Measurements from ENCODE around the gene SLC6A18. TPM values are rescaled to one million over a fixed set of nuclear protein-coding genes. Genes with fewer than 3 reads are reported as not detected.
"Not testable (repeated sequence)": the region's sequence is repeated elsewhere in the genome, so short reads cannot be mapped to it uniquely, and the experiment has no call there.

SLC6A18 gene
- total and polyA plus RNA-seq, 3 experiments from 2014 or later: not detected

GRCh38 chr5:1268666-1269065, 43.5 kb downstream of the SLC6A18 start:
- peak in 3 of 5 donors; percentile 50 to 71 (median 58) for DNase-seq
- ChIA-PET CTCF (no interaction called here), POLR2A (no interaction called here)
- H3K36me3 ChIP-seq (ENCODE audit: insufficient read depth, low read length): no peaks in the 10 kb centered on the region
- Mint-ChIP-seq H3K4me3 (peak overlapping the region in 1 of 7 donors; percentile 18), H3K36me3 (no peaks in the 10 kb centered on the region), H3K9me3 (no peaks in the 10 kb centered on the region), H3K27ac (no peak overlapping the region), H3K27me3 (peaks cover 0 to 2% of the 10 kb centered on the region in 2 donors), H3K4me1 (peaks cover 11 to 12% (median 11%) of the 10 kb centered on the region in 3 donors)
- H3K27me3 ChIP-seq (ENCODE audit: insufficient read depth, low read length, poor library complexity, severe bottlenecking): no peaks in the 10 kb centered on the region
- no peaks in the 10 kb centered on the region for H3K9me3 ChIP-seq (ENCODE audit: low read length)
- no peak overlapping the region for H3K27ac ChIP-seq (ENCODE audit: low read depth, low read length)
- H3K4me1 ChIP-seq (ENCODE audit: insufficient read depth, low read length): peaks cover 10% of the 10 kb centered on the region
- H3K4me3 ChIP-seq (ENCODE audit: low read length): no peak overlapping the region

GRCh38 chr5:1270426-1270825, 45.2 kb downstream of the SLC6A18 start:
- ChIA-PET POLR2A (no interaction called here), CTCF (no interaction called here)
- peaks cover 0 to 2% of the 10 kb centered on the region in 2 donors for H3K27me3 Mint-ChIP-seq
- H3K4me1 ChIP-seq (ENCODE audit: insufficient read depth, low read length): peaks cover 10% of the 10 kb centered on the region
- H3K4me3 Mint-ChIP-seq: no peak overlapping the region
- H3K27ac Mint-ChIP-seq: no peak overlapping the region
- H3K9me3 ChIP-seq (ENCODE audit: low read length): no peaks in the 10 kb centered on the region
- no peaks in the 10 kb centered on the region for H3K36me3 Mint-ChIP-seq
- no peaks in the 10 kb centered on the region for H3K36me3 ChIP-seq (ENCODE audit: insufficient read depth, low read length)
- no peaks in the 10 kb centered on the region for H3K27me3 ChIP-seq (ENCODE audit: insufficient read depth, low read length, poor library complexity, severe bottlenecking)
- DNase-seq: no peak
- no peak overlapping the region for H3K4me3 ChIP-seq (ENCODE audit: low read length)
- no peaks in the 10 kb centered on the region for H3K9me3 Mint-ChIP-seq
- H3K27ac ChIP-seq (ENCODE audit: low read depth, low read length): no peak overlapping the region
- peaks cover 11 to 12% (median 11%) of the 10 kb centered on the region in 3 donors for H3K4me1 Mint-ChIP-seq

- H3K9me3 Mint-ChIP-seq: no peaks in the 10 kb centered on the region
- Histone ChIP-seq H3K4me3 (ENCODE audit: low read length) (no peak overlapping the region), H3K27ac (ENCODE audit: low read depth, low read length) (no peak overlapping the region), H3K36me3 (ENCODE audit: insufficient read depth, low read length) (no peaks in the 10 kb centered on the region), H3K27me3 (ENCODE audit: insufficient read depth, low read length, poor library complexity, severe bottlenecking) (no peaks in the 10 kb centered on the region), H3K9me3 (ENCODE audit: low read length) (no peaks in the 10 kb centered on the region), H3K4me1 (ENCODE audit: insufficient read depth, low read length) (peaks cover 10% of the 10 kb centered on the region)
- ChIA-PET POLR2A (no interaction called here), CTCF (no interaction called here)
- no peak for DNase-seq
- H3K4me3 Mint-ChIP-seq: no peak overlapping the region
- peaks cover 0 to 2% of the 10 kb centered on the region in 2 donors for H3K27me3 Mint-ChIP-seq
- peaks cover 11 to 12% (median 11%) of the 10 kb centered on the region in 3 donors for H3K4me1 Mint-ChIP-seq
- H3K27ac Mint-ChIP-seq: no peak overlapping the region
- H3K36me3 Mint-ChIP-seq: no peaks in the 10 kb centered on the region
Measured at GRCh38 chr5:1270933-1271914, 46.0 kb downstream of the SLC6A18 start.

DNA sequence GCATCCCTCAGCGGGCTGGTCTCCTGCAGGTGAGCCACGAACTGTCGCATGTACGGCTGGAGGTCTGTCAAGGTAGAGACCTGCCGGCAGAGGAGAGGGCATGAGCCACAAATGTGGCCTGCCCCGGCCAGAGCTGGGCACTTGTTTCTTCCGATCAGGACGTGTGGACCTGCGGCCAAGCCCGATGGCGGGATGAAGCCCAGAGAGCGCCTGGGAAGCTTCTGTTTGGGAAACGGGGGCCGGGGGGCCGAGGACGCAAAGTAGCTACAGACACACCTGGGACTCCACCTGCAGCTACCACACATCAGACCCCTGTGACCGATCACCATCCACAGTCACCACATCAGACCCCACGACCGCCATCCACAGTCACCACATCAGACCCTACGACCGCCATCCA, 47.0 kb downstream of the SLC6A18 start:
- peaks cover 0 to 2% of the 10 kb centered on the region in 2 donors for H3K27me3 Mint-ChIP-seq
- DNase-seq: no peak
- H3K9me3 Mint-ChIP-seq: no peaks in the 10 kb centered on the region
- H3K27ac ChIP-seq (ENCODE audit: low read depth, low read length): no peak overlapping the region
- H3K9me3 ChIP-seq (ENCODE audit: low read length): no peaks in the 10 kb centered on the region
- H3K27ac Mint-ChIP-seq: no peak overlapping the region
- H3K4me1 Mint-ChIP-seq: peaks cover 11 to 15% (median 12%) of the 10 kb centered on the region in 3 donors
- no peak overlapping the region for H3K4me3 ChIP-seq (ENCODE audit: low read length)
- H3K36me3 Mint-ChIP-seq: no peaks in the 10 kb centered on the region
- no peaks in the 10 kb centered on the region for H3K36me3 ChIP-seq (ENCODE audit: insufficient read depth, low read length)
- ChIA-PET POLR2A (no interaction called here), CTCF (no interaction called here)
- H3K27me3 ChIP-seq (ENCODE audit: insufficient read depth, low read length, poor library complexity, severe bottlenecking): no peaks in the 10 kb centered on the region
- H3K4me1 ChIP-seq (ENCODE audit: insufficient read depth, low read length): peaks cover 10% of the 10 kb centered on the region
- H3K4me3 Mint-ChIP-seq: no peak overlapping the region

DNA sequence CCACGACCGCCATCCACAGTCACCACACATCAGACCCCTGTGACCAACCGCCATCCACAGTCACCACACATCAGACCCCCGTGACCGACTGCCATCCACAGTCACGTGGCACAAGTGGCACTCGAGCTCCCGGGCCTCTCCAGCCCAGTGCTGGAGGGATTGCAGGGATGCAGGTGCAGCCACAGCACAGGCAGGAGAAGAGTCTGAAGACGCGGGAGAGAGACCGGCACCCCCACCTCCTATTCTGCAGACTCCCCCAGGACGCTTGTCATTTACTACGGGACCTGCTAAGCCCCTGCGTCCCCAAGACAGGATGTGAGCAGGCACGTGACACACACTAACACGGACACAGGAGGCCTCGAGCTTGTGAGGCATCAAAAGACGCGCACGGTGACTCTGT, 48.6 kb downstream of the SLC6A18 start:
- no peaks in the 10 kb centered on the region for H3K9me3 Mint-ChIP-seq
- no peaks in the 10 kb centered on the region for H3K9me3 ChIP-seq (ENCODE audit: low read length)
- peaks cover 5 to 9% (median 7%) of the 10 kb centered on the region in 3 donors for H3K4me1 Mint-ChIP-seq
- H3K4me3 Mint-ChIP-seq: no peak overlapping the region
- no peaks in the 10 kb centered on the region for H3K27me3 ChIP-seq (ENCODE audit: insufficient read depth, low read length, poor library complexity, severe bottlenecking)
- peaks cover 4% of the 10 kb centered on the region for H3K4me1 ChIP-seq (ENCODE audit: insufficient read depth, low read length)
- no peak overlapping the region for H3K4me3 ChIP-seq (ENCODE audit: low read length)
- CTCF ChIA-PET: no interaction called here
- DNase-seq: no peak
- POLR2A ChIA-PET: no interaction called here
- peaks cover 0 to 2% of the 10 kb centered on the region in 2 donors for H3K27me3 Mint-ChIP-seq
- H3K36me3 ChIP-seq (ENCODE audit: insufficient read depth, low read length): no peaks in the 10 kb centered on the region
- H3K27ac Mint-ChIP-seq: no peak overlapping the region
- no peaks in the 10 kb centered on the region for H3K36me3 Mint-ChIP-seq
- H3K27ac ChIP-seq (ENCODE audit: low read depth, low read length): no peak overlapping the region

- H3K4me1 ChIP-seq (ENCODE audit: insufficient read depth, low read length): no peaks in the 10 kb centered on the region
- no peak overlapping the region for H3K27ac ChIP-seq (ENCODE audit: low read depth, low read length)
- Mint-ChIP-seq H3K27me3 (peaks cover 0 to 2% of the 10 kb centered on the region in 2 donors), H3K9me3 (no peaks in the 10 kb centered on the region), H3K4me1 (peaks cover 0 to 4% (median 0%) of the 10 kb centered on the region in 3 donors), H3K36me3 (no peaks in the 10 kb centered on the region), H3K27ac (peak overlapping the region in 2 of 8 donors; percentile 21 to 40), H3K4me3 (no peak overlapping the region)
- CTCF ChIA-PET: no interaction called here
- no peak for DNase-seq
- no peaks in the 10 kb centered on the region for H3K9me3 ChIP-seq (ENCODE audit: low read length)
- POLR2A ChIA-PET: no interaction called here
- no peak overlapping the region for H3K4me3 ChIP-seq (ENCODE audit: low read length)
- H3K36me3 ChIP-seq (ENCODE audit: insufficient read depth, low read length): no peaks in the 10 kb centered on the region
- H3K27me3 ChIP-seq (ENCODE audit: insufficient read depth, low read length, poor library complexity, severe bottlenecking): no peaks in the 10 kb centered on the region
Measured at GRCh38 chr5:1274471-1274870, 49.3 kb downstream of the SLC6A18 start.

GRCh38 chr5:1275397-1276391, 50.5 kb downstream of the SLC6A18 start:
- H3K4me3 ChIP-seq (ENCODE audit: low read length); H3K4me1 ChIP-seq (ENCODE audit: insufficient read depth, low read length); H3K4me3 Mint-ChIP-seq; H3K27me3 ChIP-seq (ENCODE audit: insufficient read depth, low read length, poor library complexity, severe bottlenecking); H3K9me3 Mint-ChIP-seq; DNase-seq; H3K9me3 ChIP-seq (ENCODE audit: low read length); H3K4me1 Mint-ChIP-seq; H3K36me3 ChIP-seq (ENCODE audit: insufficient read depth, low read length); H3K27ac ChIP-seq (ENCODE audit: low read depth, low read length); CTCF ChIA-PET; POLR2A ChIA-PET; H3K27me3 Mint-ChIP-seq; H3K27ac Mint-ChIP-seq; H3K36me3 Mint-ChIP-seq: not testable (repeated sequence)

DNA sequence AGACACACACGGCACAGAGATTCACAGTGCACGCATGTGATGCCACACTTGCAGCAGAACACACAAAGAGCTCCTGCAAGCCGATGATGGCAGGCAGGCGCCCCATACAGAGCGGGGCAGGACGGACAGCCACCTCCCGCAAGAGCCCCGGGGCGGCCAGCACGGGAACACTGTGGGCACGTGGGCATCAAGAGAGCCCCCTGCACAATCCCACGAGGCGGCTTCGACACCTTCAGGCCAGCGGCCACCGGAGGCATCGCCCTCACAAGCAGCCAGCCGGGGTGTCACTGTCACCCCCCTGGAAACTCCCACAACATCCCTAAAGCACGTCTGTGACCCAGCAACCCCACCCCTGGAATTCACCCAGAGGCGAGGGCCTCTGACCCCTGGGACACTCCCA, 51.7 kb downstream of the SLC6A18 start:
- Histone ChIP-seq H3K36me3 (ENCODE audit: insufficient read depth, low read length) (no peaks in the 10 kb centered on the region), H3K4me1 (ENCODE audit: insufficient read depth, low read length) (no peaks in the 10 kb centered on the region), H3K27me3 (ENCODE audit: insufficient read depth, low read length, poor library complexity, severe bottlenecking) (no peaks in the 10 kb centered on the region), H3K27ac (ENCODE audit: low read depth, low read length) (no peak overlapping the region), H3K4me3 (ENCODE audit: low read length) (no peak overlapping the region), H3K9me3 (ENCODE audit: low read length) (no peaks in the 10 kb centered on the region)
- no peaks in the 10 kb centered on the region for H3K27me3 Mint-ChIP-seq
- no peaks in the 10 kb centered on the region for H3K36me3 Mint-ChIP-seq
- H3K9me3 Mint-ChIP-seq: no peaks in the 10 kb centered on the region
- ChIA-PET CTCF (no interaction called here), POLR2A (no interaction called here)
- H3K4me3 Mint-ChIP-seq: no peak overlapping the region
- no peak for DNase-seq
- no peak overlapping the region for H3K27ac Mint-ChIP-seq
- peaks cover 0 to 4% (median 0%) of the 10 kb centered on the region in 3 donors for H3K4me1 Mint-ChIP-seq

All from CD8-positive, alpha-beta memory T cell (primary cell).